ENCODE results near the gene FUT8. TPM values are rescaled to one million over a fixed set of nuclear protein-coding genes. Genes with fewer than 3 reads are reported as not detected.

Gene FUT8
- polyA plus RNA-seq, 1 of the 3 experiments (the other 2 are of a cell fraction): 31.7 TPM

DNA sequence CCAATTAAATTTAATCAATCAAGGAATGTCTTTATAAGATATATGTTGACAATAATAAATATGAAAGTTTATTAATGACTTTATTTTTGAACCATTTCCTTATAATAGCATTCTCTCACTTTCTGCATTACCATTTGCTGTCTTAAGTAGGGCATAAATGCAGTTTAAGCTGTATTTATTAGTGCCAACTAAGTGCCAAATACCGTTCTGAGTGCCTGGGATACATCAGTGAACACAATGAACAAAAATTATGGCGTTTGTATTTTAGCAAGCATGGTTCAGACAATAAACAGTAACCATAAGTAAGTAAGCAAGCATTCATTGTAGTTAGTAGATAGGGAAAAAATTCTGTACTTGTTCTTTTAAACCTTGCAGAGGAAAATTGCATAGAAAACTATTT is 145.8 kb downstream of the FUT8 start:
- H3K27ac ChIP-seq (ENCODE audit: low read depth in 2 of 2, low read length in 1 of 2): no peak overlapping the region
- H4K20me1 ChIP-seq (ENCODE audit: insufficient read depth): no peaks in the 10 kb centered on the region; the same call in 1 of the 2 replicates
- 57% methylated on average over 2 of the region's 2 CpGs for WGBS (ENCODE audit: low lambda C conversion rate)
- no peak overlapping the region for H3K4me2 ChIP-seq
- H3K27me3 ChIP-seq (ENCODE audit: insufficient read depth): no peaks in the 10 kb centered on the region
- TF ChIP-seq FOXM1 (IDR thresholded peaks at IDR 0.05; ENCODE audit: low read depth) (no peak), TEAD4 (IDR thresholded peaks at IDR 0.05; ENCODE audit: borderline replicate concordance, insufficient read depth) (no peak), JUND (IDR thresholded peaks at IDR 0.05) (no peak), FOXJ3 (CRISPR knock-in tag; IDR thresholded peaks at IDR 0.05) (no peak), SIN3A (IDR thresholded peaks at IDR 0.05; ENCODE audit: borderline replicate concordance, low read depth, low read length) (no peak), MXI1 (IDR thresholded peaks at IDR 0.05; ENCODE audit: low read depth, low read length) (no peak), TAF1 (IDR thresholded peaks at IDR 0.05; ENCODE audit: borderline replicate concordance, low read depth, low read length) (no peak), EP300 (IDR thresholded peaks at IDR 0.05; ENCODE audit: borderline replicate concordance in 1 of 2, low read depth in 1 of 2, low read length in 1 of 2) (no peak)
- TF ChIP-seq, protein P1, sequence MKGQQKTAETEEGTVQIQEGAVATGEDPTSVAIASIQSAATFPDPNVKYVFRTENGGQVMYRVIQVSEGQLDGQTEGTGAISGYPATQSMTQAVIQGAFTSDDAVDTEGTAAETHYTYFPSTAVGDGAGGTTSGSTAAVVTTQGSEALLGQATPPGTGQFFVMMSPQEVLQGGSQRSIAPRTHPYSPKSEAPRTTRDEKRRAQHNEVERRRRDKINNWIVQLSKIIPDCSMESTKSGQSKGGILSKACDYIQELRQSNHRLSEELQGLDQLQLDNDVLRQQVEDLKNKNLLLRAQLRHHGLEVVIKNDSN (IDR thresholded peaks at IDR 0.05; ENCODE audit: borderline replicate concordance, low read depth): no peak
- TF ChIP-seq, protein P2, sequence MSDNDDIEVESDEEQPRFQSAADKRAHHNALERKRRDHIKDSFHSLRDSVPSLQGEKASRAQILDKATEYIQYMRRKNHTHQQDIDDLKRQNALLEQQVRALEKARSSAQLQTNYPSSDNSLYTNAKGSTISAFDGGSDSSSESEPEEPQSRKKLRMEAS (IDR thresholded peaks at IDR 0.05; ENCODE audit: low read depth): no peak
- TF ChIP-seq, protein P3, sequence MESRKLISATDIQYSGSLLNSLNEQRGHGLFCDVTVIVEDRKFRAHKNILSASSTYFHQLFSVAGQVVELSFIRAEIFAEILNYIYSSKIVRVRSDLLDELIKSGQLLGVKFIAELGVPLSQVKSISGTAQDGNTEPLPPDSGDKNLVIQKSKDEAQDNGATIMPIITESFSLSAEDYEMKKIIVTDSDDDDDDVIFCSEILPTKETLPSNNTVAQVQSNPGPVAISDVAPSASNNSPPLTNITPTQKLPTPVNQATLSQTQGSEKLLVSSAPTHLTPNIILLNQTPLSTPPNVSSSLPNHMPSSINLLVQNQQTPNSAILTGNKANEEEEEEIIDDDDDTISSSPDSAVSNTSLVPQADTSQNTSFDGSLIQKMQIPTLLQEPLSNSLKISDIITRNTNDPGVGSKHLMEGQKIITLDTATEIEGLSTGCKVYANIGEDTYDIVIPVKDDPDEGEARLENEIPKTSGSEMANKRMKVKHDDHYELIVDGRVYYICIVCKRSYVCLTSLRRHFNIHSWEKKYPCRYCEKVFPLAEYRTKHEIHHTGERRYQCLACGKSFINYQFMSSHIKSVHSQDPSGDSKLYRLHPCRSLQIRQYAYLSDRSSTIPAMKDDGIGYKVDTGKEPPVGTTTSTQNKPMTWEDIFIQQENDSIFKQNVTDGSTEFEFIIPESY (IDR thresholded peaks at IDR 0.05; ENCODE audit: borderline replicate concordance, low read depth): no peak
- TF ChIP-seq, protein P4, sequence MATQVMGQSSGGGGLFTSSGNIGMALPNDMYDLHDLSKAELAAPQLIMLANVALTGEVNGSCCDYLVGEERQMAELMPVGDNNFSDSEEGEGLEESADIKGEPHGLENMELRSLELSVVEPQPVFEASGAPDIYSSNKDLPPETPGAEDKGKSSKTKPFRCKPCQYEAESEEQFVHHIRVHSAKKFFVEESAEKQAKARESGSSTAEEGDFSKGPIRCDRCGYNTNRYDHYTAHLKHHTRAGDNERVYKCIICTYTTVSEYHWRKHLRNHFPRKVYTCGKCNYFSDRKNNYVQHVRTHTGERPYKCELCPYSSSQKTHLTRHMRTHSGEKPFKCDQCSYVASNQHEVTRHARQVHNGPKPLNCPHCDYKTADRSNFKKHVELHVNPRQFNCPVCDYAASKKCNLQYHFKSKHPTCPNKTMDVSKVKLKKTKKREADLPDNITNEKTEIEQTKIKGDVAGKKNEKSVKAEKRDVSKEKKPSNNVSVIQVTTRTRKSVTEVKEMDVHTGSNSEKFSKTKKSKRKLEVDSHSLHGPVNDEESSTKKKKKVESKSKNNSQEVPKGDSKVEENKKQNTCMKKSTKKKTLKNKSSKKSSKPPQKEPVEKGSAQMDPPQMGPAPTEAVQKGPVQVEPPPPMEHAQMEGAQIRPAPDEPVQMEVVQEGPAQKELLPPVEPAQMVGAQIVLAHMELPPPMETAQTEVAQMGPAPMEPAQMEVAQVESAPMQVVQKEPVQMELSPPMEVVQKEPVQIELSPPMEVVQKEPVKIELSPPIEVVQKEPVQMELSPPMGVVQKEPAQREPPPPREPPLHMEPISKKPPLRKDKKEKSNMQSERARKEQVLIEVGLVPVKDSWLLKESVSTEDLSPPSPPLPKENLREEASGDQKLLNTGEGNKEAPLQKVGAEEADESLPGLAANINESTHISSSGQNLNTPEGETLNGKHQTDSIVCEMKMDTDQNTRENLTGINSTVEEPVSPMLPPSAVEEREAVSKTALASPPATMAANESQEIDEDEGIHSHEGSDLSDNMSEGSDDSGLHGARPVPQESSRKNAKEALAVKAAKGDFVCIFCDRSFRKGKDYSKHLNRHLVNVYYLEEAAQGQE (IDR thresholded peaks at IDR 0.05; ENCODE audit: low read depth, low read length): no peak
- TF ChIP-seq, protein P5, sequence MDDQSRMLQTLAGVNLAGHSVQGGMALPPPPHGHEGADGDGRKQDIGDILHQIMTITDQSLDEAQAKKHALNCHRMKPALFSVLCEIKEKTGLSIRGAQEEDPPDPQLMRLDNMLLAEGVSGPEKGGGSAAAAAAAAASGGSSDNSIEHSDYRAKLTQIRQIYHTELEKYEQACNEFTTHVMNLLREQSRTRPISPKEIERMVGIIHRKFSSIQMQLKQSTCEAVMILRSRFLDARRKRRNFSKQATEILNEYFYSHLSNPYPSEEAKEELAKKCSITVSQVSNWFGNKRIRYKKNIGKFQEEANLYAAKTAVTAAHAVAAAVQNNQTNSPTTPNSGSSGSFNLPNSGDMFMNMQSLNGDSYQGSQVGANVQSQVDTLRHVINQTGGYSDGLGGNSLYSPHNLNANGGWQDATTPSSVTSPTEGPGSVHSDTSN (IDR thresholded peaks at IDR 0.05): no peak
- peaks cover 0 to 2% of the 10 kb centered on the region in 2 experiments for H3K36me3 ChIP-seq (replicated peaks in 1 of 2; ENCODE audit: control insufficient read depth in 1 of 2, insufficient read depth in 2 of 2, low read length in 1 of 2)
- H3K79me2 ChIP-seq (ENCODE audit: insufficient read depth): peaks cover 59% of the 10 kb centered on the region
- no peak overlapping the region for H3K4me3 ChIP-seq (ENCODE audit: low read depth in 2 of 2, low read length in 1 of 2)
- H3K9me2 ChIP-seq: no peaks in the 10 kb centered on the region
- POLR2A ChIA-PET: no interaction called here
- no peaks in the 10 kb centered on the region for H3F3A ChIP-seq (replicated peaks; ENCODE audit: insufficient read depth)
- CTCF ChIA-PET: no interaction called here
- H3K9ac ChIP-seq: no peak overlapping the region
- H3K4me1 ChIP-seq (ENCODE audit: control insufficient read depth in 1 of 2, insufficient read depth in 2 of 2, low read depth in 1 of 2, low read length in 1 of 2): no peaks in the 10 kb centered on the region
- no peak overlapping the region for H2AFZ ChIP-seq (ENCODE audit: low read depth)
- no peaks in the 10 kb centered on the region for H3K9me3 ChIP-seq
- no peak for DNase-seq
